ENCODE results near the gene LEFTY2. TPM values are rescaled to one million over a fixed set of nuclear protein-coding genes. Genes with fewer than 3 reads are reported as not detected.

Gene LEFTY2
- total and polyA plus RNA-seq, 2 donors (not counting 3 experiments of a cell fraction or from before 2014, with no cell fraction given), result 0.06 TPM; not detected in 1

DNA sequence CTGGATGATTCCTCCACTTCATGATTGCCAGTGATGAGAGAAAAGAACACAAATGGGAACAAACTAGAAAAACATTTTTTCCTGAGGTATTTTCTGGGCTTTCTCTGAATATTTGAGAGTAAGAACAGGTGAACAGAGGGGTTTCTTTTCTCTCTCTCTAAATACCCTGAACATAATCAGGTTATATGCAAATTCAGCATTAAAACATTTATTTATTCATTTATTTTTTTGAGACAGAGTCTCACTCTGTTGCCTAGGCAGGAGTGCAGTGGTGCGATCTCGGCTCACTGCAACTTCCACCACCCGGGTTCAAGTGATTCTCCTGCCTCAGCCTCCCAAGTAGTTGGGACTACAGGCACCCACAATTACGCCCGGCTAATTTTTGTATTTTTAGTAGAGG is 5.8 kb upstream of the LEFTY2 start:
- Histone ChIP-seq H3K4me1 (ENCODE audit: control insufficient read depth, extremely low read depth, insufficient read depth, low read length) (no peaks in the 10 kb centered on the region), H3K27me3 (ENCODE audit: control insufficient read depth in 2 of 2, insufficient read depth in 2 of 2, low read length in 2 of 2) (peaks cover 8 to 12% of the 10 kb centered on the region in 2 experiments), H3K79me2 (ENCODE audit: control insufficient read depth, insufficient read depth, low read length) (no peaks in the 10 kb centered on the region), H3K4me2 (ENCODE audit: insufficient read depth, low read length) (no peak overlapping the region), H3K36me3 (ENCODE audit: control insufficient read depth in 2 of 2, extremely low read depth in 1 of 2, insufficient read depth in 2 of 2, low read length in 2 of 2) (no peaks in the 10 kb centered on the region), H3K27ac (ENCODE audit: insufficient read depth, low read depth, low read length) (no peak overlapping the region), H2AFZ (ENCODE audit: low read depth, low read length) (no peak overlapping the region), H4K20me1 (replicated peaks; ENCODE audit: control insufficient read depth, extremely low read depth, insufficient read depth, low read length) (no peaks in the 10 kb centered on the region), H3K9me1 (replicated peaks; ENCODE audit: control insufficient read depth, extremely low read depth, insufficient read depth, low read length) (no peaks in the 10 kb centered on the region), H3K4me3 (replicated peaks in 1 of 3; ENCODE audit: insufficient read depth in 1 of 3, low read depth in 1 of 3, low read length in 3 of 3) (no peak overlapping the region), H3K9me3 (replicated peaks; ENCODE audit: control insufficient read depth, insufficient read depth, low read length) (no peaks in the 10 kb centered on the region), H3K9ac (replicated peaks; ENCODE audit: extremely low read depth, insufficient read depth, low read length) (no peak overlapping the region)
- TF ChIP-seq JUN (IDR thresholded peaks at IDR 0.05; ENCODE audit: borderline replicate concordance, insufficient read depth, insufficient read length, low read depth) (no peak), GATA2 (IDR thresholded peaks at IDR 0.05; ENCODE audit: insufficient read depth, insufficient read length, low read depth, low read length) (no peak), FOS (IDR thresholded peaks at IDR 0.05; ENCODE audit: borderline replicate concordance, insufficient read depth, low read length) (no peak), MYC (IDR thresholded peaks at IDR 0.05; ENCODE audit: low read depth, low read length) (no peak), POLR2AphosphoS5 (IDR thresholded peaks at IDR 0.05; ENCODE audit: insufficient read depth, low read depth, low read length) (no peak), EZH2 (IDR thresholded peaks at IDR 0.05; ENCODE audit: borderline replicate concordance, low read depth, low read length, severe bottlenecking) (no peak), POLR2A (IDR thresholded peaks at IDR 0.05; ENCODE audit: low read depth, low read length) (no peak)
- TF ChIP-seq, protein P1, sequence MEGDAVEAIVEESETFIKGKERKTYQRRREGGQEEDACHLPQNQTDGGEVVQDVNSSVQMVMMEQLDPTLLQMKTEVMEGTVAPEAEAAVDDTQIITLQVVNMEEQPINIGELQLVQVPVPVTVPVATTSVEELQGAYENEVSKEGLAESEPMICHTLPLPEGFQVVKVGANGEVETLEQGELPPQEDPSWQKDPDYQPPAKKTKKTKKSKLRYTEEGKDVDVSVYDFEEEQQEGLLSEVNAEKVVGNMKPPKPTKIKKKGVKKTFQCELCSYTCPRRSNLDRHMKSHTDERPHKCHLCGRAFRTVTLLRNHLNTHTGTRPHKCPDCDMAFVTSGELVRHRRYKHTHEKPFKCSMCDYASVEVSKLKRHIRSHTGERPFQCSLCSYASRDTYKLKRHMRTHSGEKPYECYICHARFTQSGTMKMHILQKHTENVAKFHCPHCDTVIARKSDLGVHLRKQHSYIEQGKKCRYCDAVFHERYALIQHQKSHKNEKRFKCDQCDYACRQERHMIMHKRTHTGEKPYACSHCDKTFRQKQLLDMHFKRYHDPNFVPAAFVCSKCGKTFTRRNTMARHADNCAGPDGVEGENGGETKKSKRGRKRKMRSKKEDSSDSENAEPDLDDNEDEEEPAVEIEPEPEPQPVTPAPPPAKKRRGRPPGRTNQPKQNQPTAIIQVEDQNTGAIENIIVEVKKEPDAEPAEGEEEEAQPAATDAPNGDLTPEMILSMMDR (IDR thresholded peaks at IDR 0.05; ENCODE audit: extremely low read depth in 1 of 2, insufficient read depth in 1 of 2, low read depth in 1 of 2, low read length in 2 of 2), result no peak
- TF ChIP-seq, protein P2, sequence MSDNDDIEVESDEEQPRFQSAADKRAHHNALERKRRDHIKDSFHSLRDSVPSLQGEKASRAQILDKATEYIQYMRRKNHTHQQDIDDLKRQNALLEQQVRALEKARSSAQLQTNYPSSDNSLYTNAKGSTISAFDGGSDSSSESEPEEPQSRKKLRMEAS (IDR thresholded peaks at IDR 0.05; ENCODE audit: insufficient read depth, insufficient read length), result no peak
- ChIA-PET POLR2A (no interaction called here), CTCF (interaction anchor here (1.5 to 2.0 kb wide), 2 partner anchors 23 to 35 kb away, joined by 4 to 5 read pairs; partner anchors contain the start of gene PYCR2)
- DNase-seq (ENCODE audit: low read depth, low spot score) (no peak), FAIRE-seq (no peak)
- dilution Hi-C loops (cut with MboI; ENCODE audit: extremely low pct_ligation_motif_present, low sequenced_read_pairs) (no loop called here), intact Hi-C loops (cut with micrococcal nuclease) (no loop called here)
- BruUV-seq (replicated peaks), result no TSS peak
